GM23338 (cell line): ENCODE measurements around the gene BHLHA15. TPM values are rescaled to one million over a fixed set of nuclear protein-coding genes. Genes with fewer than 3 reads are reported as not detected.

ENCODE experiments used
- ATAC-seq: fragments of 200-7000 bp; cut with Tn5 transposase; 3 replicates; pipeline ENCODE4 v1.9.1; 2020
- DNase-seq: peaks from one replicate; pipeline ENCODE4 v3.0.0-alpha.2; 2015; ENCODE audit warnings: low spot score
- H2AFZ ChIP-seq: fragments of 200-600 bp; sonication (generic); 2 replicates; pipeline ENCODE4 v1.8.0; 2016; ENCODE audit warnings: antibody characterized with exemption, mild to moderate bottlenecking, moderate library complexity
- H3F3A ChIP-seq: fragments of 200-600 bp; sonication (generic); replicated peaks from 2 replicates; pipeline ENCODE4 v1.8.0; 2017; ENCODE audit warnings: antibody characterized with exemption, mixed run types, low read depth
- H3K27ac ChIP-seq: fragments of 200-600 bp; sonication (generic); 2 replicates; pipeline ENCODE4 v1.6.1; 2016; ENCODE audit warnings: low read depth
- H3K27me3 ChIP-seq: fragments of 200-600 bp; sonication (generic); 2 replicates; pipeline ENCODE4 v1.8.0; 2016; ENCODE audit warnings: mild to moderate bottlenecking, mixed run types, moderate library complexity; ENCODE audit not compliant: insufficient read depth
- H3K36me3 ChIP-seq: fragments of 200-600 bp; sonication (generic); 2 replicates; pipeline ENCODE4 v1.8.0; 2016; ENCODE audit warnings: mild to moderate bottlenecking; ENCODE audit not compliant: insufficient read depth
- H3K4me1 ChIP-seq: fragments of 200-600 bp; sonication (generic); 2 replicates; pipeline ENCODE4 v1.8.0; 2016; ENCODE audit warnings: mild to moderate bottlenecking, moderate library complexity; ENCODE audit not compliant: insufficient read depth
- H3K4me2 ChIP-seq: fragments of 200-600 bp; sonication (generic); 2 replicates; pipeline ENCODE4 v1.7.1; 2017; ENCODE audit warnings: mixed run types
- H3K4me3 ChIP-seq: fragments of 200-600 bp; sonication (generic); 2 replicates; pipeline ENCODE4 v1.6.1; 2016; ENCODE audit warnings: mixed run types
- H3K79me2 ChIP-seq: fragments of 200-600 bp; sonication (generic); replicated peaks from 2 replicates; pipeline ENCODE4 v1.8.0; 2017; ENCODE audit warnings: mild to moderate bottlenecking; ENCODE audit not compliant: insufficient read depth
- H3K9me2 ChIP-seq: fragments of 200-600 bp; sonication (generic); 2 replicates; pipeline ENCODE4 v1.8.0; 2017; ENCODE audit not compliant: insufficient read depth
- H4K20me1 ChIP-seq: fragments of 200-600 bp; sonication (generic); replicated peaks from 2 replicates; pipeline ENCODE4 v1.8.0; 2017; ENCODE audit warnings: mild to moderate bottlenecking; ENCODE audit not compliant: insufficient read depth
- H3K27ac Mint-ChIP-seq: 2 replicates; pipeline ENCODE4 v1.8.0; 2020; ENCODE audit warnings: inconsistent platforms, mild to moderate bottlenecking, moderate library complexity, mixed read lengths
- H3K27me3 Mint-ChIP-seq: 3 replicates; pipeline ENCODE4 v1.8.0; 2022; ENCODE audit warnings: low read depth, mild to moderate bottlenecking, moderate library complexity, mixed read lengths, inconsistent platforms; ENCODE audit not compliant: insufficient read depth, poor library complexity
- H3K36me3 Mint-ChIP-seq: 3 replicates; pipeline ENCODE4 v1.8.0; 2021; ENCODE audit warnings: low read depth, mild to moderate bottlenecking, inconsistent platforms, moderate library complexity, mixed read lengths
- H3K4me1 Mint-ChIP-seq: 3 replicates; pipeline ENCODE4 v1.8.0; 2020; ENCODE audit warnings: mild to moderate bottlenecking, inconsistent platforms, mixed read lengths
- H3K4me3 Mint-ChIP-seq: 3 replicates; pipeline ENCODE4 v1.8.0; 2021; ENCODE audit warnings: moderate library complexity, mild to moderate bottlenecking, inconsistent platforms, mixed read lengths
- H3K9me3 Mint-ChIP-seq: 3 replicates; pipeline ENCODE4 v1.8.0; 2020; ENCODE audit warnings: moderate library complexity, mild to moderate bottlenecking, inconsistent platforms, mixed read lengths
- CREB1 ChIP-seq: fragments of 250-450 bp; sonication (Bioruptor Pico); IDR thresholded peaks from 2 replicates; pipeline ENCODE4 v1.5.0; 2020; ENCODE audit warnings: low read depth, mild to moderate bottlenecking, moderate library complexity
- CTCF ChIP-seq, 2 experiments: fragments of 200-600 bp in 1 of 2; sonication (generic) in 1 of 2; conservative IDR thresholded peaks; 2 replicates each; pipeline versions ENCODE4 v1.5.1 to v1.6.1; 2016 to 2017; ENCODE audit warnings: antibody characterized with exemption in 2 of 2, low read depth in 2 of 2, mild to moderate bottlenecking in 2 of 2, moderate library complexity in 1 of 2
- EZH2 ChIP-seq: fragments of 200-600 bp; sonication (generic); IDR thresholded peaks from one replicate; pipeline ENCODE4 v1.8.0; 2017; ENCODE audit warnings: antibody characterized with exemption, mild to moderate bottlenecking, low read depth; ENCODE audit not compliant: unreplicated experiment
- EZH2phosphoT487 ChIP-seq: fragments of 200-600 bp; sonication (generic); IDR thresholded peaks from one replicate; pipeline ENCODE4 v1.8.1; 2018; ENCODE audit warnings: antibody characterized with exemption; ENCODE audit not compliant: unreplicated experiment
- JUNB ChIP-seq: IDR thresholded peaks from one replicate; pipeline ENCODE4 v1.6.1; 2016; ENCODE audit warnings: antibody characterized with exemption; ENCODE audit not compliant: unreplicated experiment
- NANOG ChIP-seq: IDR thresholded peaks from 2 replicates; pipeline ENCODE4 v1.6.1; 2016; ENCODE audit warnings: antibody characterized with exemption, borderline replicate concordance
- POLR2AphosphoS5 ChIP-seq: IDR thresholded peaks from 2 replicates; pipeline ENCODE4 v1.6.1; 2016; ENCODE audit warnings: antibody characterized with exemption, low read depth
- STAT1 ChIP-seq: IDR thresholded peaks from one replicate; pipeline ENCODE4 v1.6.1; 2016; ENCODE audit warnings: antibody characterized with exemption; ENCODE audit not compliant: unreplicated experiment
- ZNF114 ChIP-seq: fragments of 250-450 bp; sonication (Bioruptor Pico); IDR thresholded peaks from 2 replicates; pipeline ENCODE4 v1.5.0; 2020; ENCODE audit warnings: mild to moderate bottlenecking, moderate library complexity
- ZNF331 ChIP-seq: fragments of 250-450 bp; sonication (Bioruptor Pico); IDR thresholded peaks from 2 replicates; pipeline ENCODE4 v1.5.0; 2020; ENCODE audit warnings: low read depth, mild to moderate bottlenecking, moderate library complexity
- ZNF462 ChIP-seq: fragments of 250-450 bp; sonication (Bioruptor Pico); IDR thresholded peaks from 2 replicates; pipeline ENCODE4 v1.5.0; 2020; ENCODE audit warnings: mild to moderate bottlenecking, moderate library complexity
- polyA plus RNA-seq: library from polyadenylated mRNA; unstranded; fragments of >200 nt; fragmentation: Nextera tagmentation; extraction: Ambion mirVana; gene quantifications from 2 replicates; pipeline ENCODE4 v1.2.1, GENCODE V29; 2016
- total RNA-seq: library from RNA; depleted of rRNA; stranded (reverse); fragments of >200 nt; shearing (Covaris generic); gene quantifications from 2 replicates; pipeline ENCODE4 v1.2.3, GENCODE V29; 2014
- TF ChIP-seq, protein P1 (sequence below): IDR thresholded peaks from 2 replicates; pipeline ENCODE4 v1.6.1; 2016; ENCODE audit warnings: antibody characterized with exemption
- TF ChIP-seq, protein P2 (sequence below): IDR thresholded peaks from one replicate; pipeline ENCODE4 v1.6.1; 2018; ENCODE audit warnings: antibody characterized with exemption; ENCODE audit not compliant: unreplicated experiment

BHLHA15 gene
- total and polyA plus RNA-seq, 2 experiments from 2014 or later = 1.4 to 8.3 TPM

GRCh38 chr7:98166668-98166970 lies 44.6 kb upstream of the BHLHA15 start:
- Histone ChIP-seq H3K4me2 (no peak overlapping the region), H4K20me1 (peaks cover 13% of the 10 kb centered on the region; the same call in 1 of the 2 replicates), H2AFZ (no peak overlapping the region), H3F3A (0 out of 2 replicates have a peak, but pooled peaks cover 2% of the 10 kb centered on the region), H3K36me3 (no peaks in the 10 kb centered on the region), H3K27me3 (no peaks in the 10 kb centered on the region), H3K9me2 (no peaks in the 10 kb centered on the region), H3K79me2 (peaks cover 12% of the 10 kb centered on the region; the same call in 1 of the 2 replicates), H3K4me1 (peaks cover 5% of the 10 kb centered on the region), H3K27ac (no peak overlapping the region), H3K4me3 (no peak overlapping the region)
- Mint-ChIP-seq H3K9me3 (no peaks in the 10 kb centered on the region), H3K4me1 (peaks cover 22% of the 10 kb centered on the region; the same call in 2 of the 3 replicates), H3K4me3 (no peak overlapping the region), H3K27me3 (peaks cover 3% of the 10 kb centered on the region), H3K36me3 (peaks cover 4% of the 10 kb centered on the region; the same call in 2 of the 3 replicates), H3K27ac (no peak overlapping the region)
- TF ChIP-seq ZNF462 (CRISPR knock-in tag) = no peak
- no peak for TF ChIP-seq EZH2
- TF ChIP-seq, protein P1, sequence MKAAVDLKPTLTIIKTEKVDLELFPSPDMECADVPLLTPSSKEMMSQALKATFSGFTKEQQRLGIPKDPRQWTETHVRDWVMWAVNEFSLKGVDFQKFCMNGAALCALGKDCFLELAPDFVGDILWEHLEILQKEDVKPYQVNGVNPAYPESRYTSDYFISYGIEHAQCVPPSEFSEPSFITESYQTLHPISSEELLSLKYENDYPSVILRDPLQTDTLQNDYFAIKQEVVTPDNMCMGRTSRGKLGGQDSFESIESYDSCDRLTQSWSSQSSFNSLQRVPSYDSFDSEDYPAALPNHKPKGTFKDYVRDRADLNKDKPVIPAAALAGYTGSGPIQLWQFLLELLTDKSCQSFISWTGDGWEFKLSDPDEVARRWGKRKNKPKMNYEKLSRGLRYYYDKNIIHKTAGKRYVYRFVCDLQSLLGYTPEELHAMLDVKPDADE = no peak
- no peak for TF ChIP-seq STAT1
- no peak for TF ChIP-seq JUNB
- TF ChIP-seq CTCF (conservative IDR thresholded peaks at IDR 0.05; ENCODE audit: low read depth in 2 of 2) = no peak
- no peak for TF ChIP-seq ZNF331
- TF ChIP-seq, protein P2, sequence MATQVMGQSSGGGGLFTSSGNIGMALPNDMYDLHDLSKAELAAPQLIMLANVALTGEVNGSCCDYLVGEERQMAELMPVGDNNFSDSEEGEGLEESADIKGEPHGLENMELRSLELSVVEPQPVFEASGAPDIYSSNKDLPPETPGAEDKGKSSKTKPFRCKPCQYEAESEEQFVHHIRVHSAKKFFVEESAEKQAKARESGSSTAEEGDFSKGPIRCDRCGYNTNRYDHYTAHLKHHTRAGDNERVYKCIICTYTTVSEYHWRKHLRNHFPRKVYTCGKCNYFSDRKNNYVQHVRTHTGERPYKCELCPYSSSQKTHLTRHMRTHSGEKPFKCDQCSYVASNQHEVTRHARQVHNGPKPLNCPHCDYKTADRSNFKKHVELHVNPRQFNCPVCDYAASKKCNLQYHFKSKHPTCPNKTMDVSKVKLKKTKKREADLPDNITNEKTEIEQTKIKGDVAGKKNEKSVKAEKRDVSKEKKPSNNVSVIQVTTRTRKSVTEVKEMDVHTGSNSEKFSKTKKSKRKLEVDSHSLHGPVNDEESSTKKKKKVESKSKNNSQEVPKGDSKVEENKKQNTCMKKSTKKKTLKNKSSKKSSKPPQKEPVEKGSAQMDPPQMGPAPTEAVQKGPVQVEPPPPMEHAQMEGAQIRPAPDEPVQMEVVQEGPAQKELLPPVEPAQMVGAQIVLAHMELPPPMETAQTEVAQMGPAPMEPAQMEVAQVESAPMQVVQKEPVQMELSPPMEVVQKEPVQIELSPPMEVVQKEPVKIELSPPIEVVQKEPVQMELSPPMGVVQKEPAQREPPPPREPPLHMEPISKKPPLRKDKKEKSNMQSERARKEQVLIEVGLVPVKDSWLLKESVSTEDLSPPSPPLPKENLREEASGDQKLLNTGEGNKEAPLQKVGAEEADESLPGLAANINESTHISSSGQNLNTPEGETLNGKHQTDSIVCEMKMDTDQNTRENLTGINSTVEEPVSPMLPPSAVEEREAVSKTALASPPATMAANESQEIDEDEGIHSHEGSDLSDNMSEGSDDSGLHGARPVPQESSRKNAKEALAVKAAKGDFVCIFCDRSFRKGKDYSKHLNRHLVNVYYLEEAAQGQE = no peak
- TF ChIP-seq ZNF114 (CRISPR knock-in tag) = no peak
- TF ChIP-seq NANOG = no peak
- no peak for TF ChIP-seq EZH2phosphoT487
- TF ChIP-seq CREB1 (CRISPR knock-in tag) = no peak
- no peak for TF ChIP-seq POLR2AphosphoS5
- DNase-seq (no peak), ATAC-seq (no peak)
